NCI-H82 treated with DMSO at 0.1 percent for 48 hours (cell line): ENCODE data around the gene KAT6B.
"Not testable (repeated sequence)": the region's sequence is repeated elsewhere in the genome, so short reads cannot be mapped to it uniquely, and the experiment has no call there.

Experiments used
- DNase-seq: peaks from one replicate; lab custom pipeline; 2025; ENCODE audit not compliant: unreplicated experiment; lab: John Stamatoyannopoulos, UW

KAT6B gene

GRCh38 chr10:74916283-74916682 is 89.9 kb downstream of the KAT6B start:
- no peak for DNase-seq

- no peak for DNase-seq
These were observed 91.2 kb downstream of the KAT6B start for GRCh38 chr10:74917481-74918077.

GRCh38 chr10:74919671-74920070 is 93.3 kb downstream of the KAT6B start:
- no peak for DNase-seq

- not testable (repeated sequence) for DNase-seq
These were observed 94.7 kb downstream of the KAT6B start for GRCh38 chr10:74921070-74921469.

GRCh38 chr10:74921744-74922143 is 95.3 kb downstream of the KAT6B start:
- peak; percentile 7 for DNase-seq

- DNase-seq, result no peak
These were observed 96.5 kb downstream of the KAT6B start for GRCh38 chr10:74922921-74923320.

GRCh38 chr10:74923556-74923955 is 97.2 kb downstream of the KAT6B start:
- DNase-seq, result peak; percentile 75

- DNase-seq, result no peak
These were observed 98.0 kb downstream of the KAT6B start for GRCh38 chr10:74924251-74924963.

- DNase-seq, result peak; percentile 36
These were observed 98.9 kb downstream of the KAT6B start for GRCh38 chr10:74925291-74925690.

GRCh38 chr10:74925708-74926107 is 99.3 kb downstream of the KAT6B start:
- peak; percentile 40 for DNase-seq

GRCh38 chr10:74926791-74927585 is 100.6 kb downstream of the KAT6B start:
- DNase-seq, result no peak

GRCh38 chr10:74927701-74928100 is 101.3 kb downstream of the KAT6B start:
- DNase-seq, result no peak

GRCh38 chr10:74928742-74929191 is 102.4 kb downstream of the KAT6B start:
- DNase-seq, result no peak

- no peak for DNase-seq
These were observed 102.8 kb downstream of the KAT6B start for GRCh38 chr10:74929197-74929596.

GRCh38 chr10:74930965-74931364 is 104.6 kb downstream of the KAT6B start:
- DNase-seq, result peak; percentile 47

GRCh38 chr10:74932648-74933047 is 106.2 kb downstream of the KAT6B start:
- peak; percentile 24 for DNase-seq

GRCh38 chr10:74934100-74934812 is 107.9 kb downstream of the KAT6B start:
- DNase-seq, result no peak

- no peak for DNase-seq
These were observed 110.3 kb downstream of the KAT6B start for GRCh38 chr10:74936577-74937265.

- no peak for DNase-seq
These were observed 111.0 kb downstream of the KAT6B start for GRCh38 chr10:74937266-74937856.

GRCh38 chr10:74944205-74944604 is 117.8 kb downstream of the KAT6B start:
- no peak for DNase-seq
